ENCODE data around the gene GRID1.

The GRID1 gene

DNA sequence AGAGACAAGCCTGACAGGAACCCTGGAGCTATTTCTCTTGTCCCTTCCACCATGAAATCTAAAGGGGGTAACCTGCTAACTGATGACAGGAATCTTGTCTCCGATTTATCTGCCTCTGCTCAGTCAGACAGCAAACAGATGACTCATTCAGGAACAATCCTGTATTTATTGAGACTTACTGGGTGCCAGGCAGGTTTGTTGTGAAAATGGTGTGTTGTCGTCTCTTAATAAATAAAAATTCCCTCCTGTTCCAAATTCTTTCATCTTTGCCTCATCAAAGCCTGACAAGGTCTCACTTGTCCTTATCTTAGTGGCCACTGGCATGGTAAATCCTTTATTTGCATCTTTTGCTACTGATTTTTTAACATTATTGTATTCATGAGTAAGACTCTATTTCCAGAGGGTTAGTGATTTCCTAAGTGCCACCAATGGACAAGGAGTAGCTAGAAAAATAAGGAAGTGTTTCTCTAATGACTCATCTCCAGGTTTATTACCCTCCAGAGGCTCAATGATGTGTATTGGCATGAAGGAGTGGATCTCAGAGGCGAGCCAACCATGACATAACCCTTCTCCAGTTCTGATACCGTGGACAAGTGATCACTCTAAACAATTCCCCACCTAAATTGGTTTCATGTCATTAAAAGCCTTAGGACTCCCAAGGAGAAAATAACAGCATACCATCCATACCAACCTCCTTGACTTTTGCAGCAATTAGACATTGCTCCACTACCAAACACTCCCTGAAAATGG is 724.0 kb downstream of the GRID1 start (continued):
- TF ChIP-seq ZNF629 (tag by site-specific recombination; IDR thresholded peaks at IDR 0.05), result peak; percentile 95
- peak; percentile 92 for TF ChIP-seq KLF10 (tag by site-specific recombination; IDR thresholded peaks at IDR 0.05)
- TF ChIP-seq ZNF768 (tag by site-specific recombination; IDR thresholded peaks at IDR 0.05), result no peak
- no peak for TF ChIP-seq ZNF473 (tag by site-specific recombination; IDR thresholded peaks at IDR 0.05)
- peak; percentile 67; the same call in 1 of the 2 replicates for TF ChIP-seq MZF1 (tag by site-specific recombination; IDR thresholded peaks at IDR 0.05; ENCODE audit: borderline replicate concordance)
- no peak for TF ChIP-seq ZNF248 (tag by site-specific recombination; IDR thresholded peaks at IDR 0.05)
- TF ChIP-seq KLF16 (tag by site-specific recombination; IDR thresholded peaks at IDR 0.05), result 0 out of 2 replicates have a peak, but pooled peaks have one; percentile 37
- no peak for TF ChIP-seq ZNF350 (tag by site-specific recombination; IDR thresholded peaks at IDR 0.05)
- TF ChIP-seq, protein P1, sequence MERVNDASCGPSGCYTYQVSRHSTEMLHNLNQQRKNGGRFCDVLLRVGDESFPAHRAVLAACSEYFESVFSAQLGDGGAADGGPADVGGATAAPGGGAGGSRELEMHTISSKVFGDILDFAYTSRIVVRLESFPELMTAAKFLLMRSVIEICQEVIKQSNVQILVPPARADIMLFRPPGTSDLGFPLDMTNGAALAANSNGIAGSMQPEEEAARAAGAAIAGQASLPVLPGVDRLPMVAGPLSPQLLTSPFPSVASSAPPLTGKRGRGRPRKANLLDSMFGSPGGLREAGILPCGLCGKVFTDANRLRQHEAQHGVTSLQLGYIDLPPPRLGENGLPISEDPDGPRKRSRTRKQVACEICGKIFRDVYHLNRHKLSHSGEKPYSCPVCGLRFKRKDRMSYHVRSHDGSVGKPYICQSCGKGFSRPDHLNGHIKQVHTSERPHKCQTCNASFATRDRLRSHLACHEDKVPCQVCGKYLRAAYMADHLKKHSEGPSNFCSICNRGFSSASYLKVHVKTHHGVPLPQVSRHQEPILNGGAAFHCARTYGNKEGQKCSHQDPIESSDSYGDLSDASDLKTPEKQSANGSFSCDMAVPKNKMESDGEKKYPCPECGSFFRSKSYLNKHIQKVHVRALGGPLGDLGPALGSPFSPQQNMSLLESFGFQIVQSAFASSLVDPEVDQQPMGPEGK (tag by site-specific recombination; IDR thresholded peaks at IDR 0.05), result peak; percentile 61
- TF ChIP-seq ZNF391 (tag by site-specific recombination; IDR thresholded peaks at IDR 0.05; ENCODE audit: borderline replicate concordance, low read depth), result peak; percentile 84; the same call in 1 of the 2 replicates
- TF ChIP-seq ZFP37 (tag by site-specific recombination; IDR thresholded peaks at IDR 0.05), result peak; percentile 50; the same call in 1 of the 2 replicates
- peak; percentile 60 for TF ChIP-seq ZNF10 (tag by site-specific recombination; IDR thresholded peaks at IDR 0.05)
- TF ChIP-seq, protein P2, sequence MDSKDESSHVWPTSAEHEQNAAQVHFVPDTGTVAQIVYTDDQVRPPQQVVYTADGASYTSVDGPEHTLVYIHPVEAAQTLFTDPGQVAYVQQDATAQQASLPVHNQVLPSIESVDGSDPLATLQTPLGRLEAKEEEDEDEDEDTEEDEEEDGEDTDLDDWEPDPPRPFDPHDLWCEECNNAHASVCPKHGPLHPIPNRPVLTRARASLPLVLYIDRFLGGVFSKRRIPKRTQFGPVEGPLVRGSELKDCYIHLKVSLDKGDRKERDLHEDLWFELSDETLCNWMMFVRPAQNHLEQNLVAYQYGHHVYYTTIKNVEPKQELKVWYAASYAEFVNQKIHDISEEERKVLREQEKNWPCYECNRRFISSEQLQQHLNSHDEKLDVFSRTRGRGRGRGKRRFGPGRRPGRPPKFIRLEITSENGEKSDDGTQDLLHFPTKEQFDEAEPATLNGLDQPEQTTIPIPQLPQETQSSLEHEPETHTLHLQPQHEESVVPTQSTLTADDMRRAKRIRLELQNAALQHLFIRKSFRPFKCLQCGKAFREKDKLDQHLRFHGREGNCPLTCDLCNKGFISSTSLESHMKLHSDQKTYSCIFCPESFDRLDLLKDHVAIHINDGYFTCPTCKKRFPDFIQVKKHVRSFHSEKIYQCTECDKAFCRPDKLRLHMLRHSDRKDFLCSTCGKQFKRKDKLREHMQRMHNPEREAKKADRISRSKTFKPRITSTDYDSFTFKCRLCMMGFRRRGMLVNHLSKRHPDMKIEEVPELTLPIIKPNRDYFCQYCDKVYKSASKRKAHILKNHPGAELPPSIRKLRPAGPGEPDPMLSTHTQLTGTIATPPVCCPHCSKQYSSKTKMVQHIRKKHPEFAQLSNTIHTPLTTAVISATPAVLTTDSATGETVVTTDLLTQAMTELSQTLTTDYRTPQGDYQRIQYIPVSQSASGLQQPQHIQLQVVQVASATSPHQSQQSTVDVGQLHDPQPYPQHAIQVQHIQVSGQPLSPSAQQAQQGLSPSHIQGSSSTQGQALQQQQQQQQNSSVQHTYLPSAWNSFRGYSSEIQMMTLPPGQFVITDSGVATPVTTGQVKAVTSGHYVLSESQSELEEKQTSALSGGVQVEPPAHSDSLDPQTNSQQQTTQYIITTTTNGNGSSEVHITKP (tag by site-specific recombination; IDR thresholded peaks at IDR 0.05), result peak; percentile 84
- TF ChIP-seq ZNF335 (tag by site-specific recombination; conservative IDR thresholded peaks at IDR 0.05), result peak; percentile 66
- TF ChIP-seq ZNF146 (tag by site-specific recombination; IDR thresholded peaks at IDR 0.05), result peak; percentile 47; the same call in 1 of the 2 replicates
- TF ChIP-seq KLF1 (tag by site-specific recombination; IDR thresholded peaks at IDR 0.05), result peak; percentile 62; the same call in 1 of the 2 replicates
- TF ChIP-seq, protein P3, sequence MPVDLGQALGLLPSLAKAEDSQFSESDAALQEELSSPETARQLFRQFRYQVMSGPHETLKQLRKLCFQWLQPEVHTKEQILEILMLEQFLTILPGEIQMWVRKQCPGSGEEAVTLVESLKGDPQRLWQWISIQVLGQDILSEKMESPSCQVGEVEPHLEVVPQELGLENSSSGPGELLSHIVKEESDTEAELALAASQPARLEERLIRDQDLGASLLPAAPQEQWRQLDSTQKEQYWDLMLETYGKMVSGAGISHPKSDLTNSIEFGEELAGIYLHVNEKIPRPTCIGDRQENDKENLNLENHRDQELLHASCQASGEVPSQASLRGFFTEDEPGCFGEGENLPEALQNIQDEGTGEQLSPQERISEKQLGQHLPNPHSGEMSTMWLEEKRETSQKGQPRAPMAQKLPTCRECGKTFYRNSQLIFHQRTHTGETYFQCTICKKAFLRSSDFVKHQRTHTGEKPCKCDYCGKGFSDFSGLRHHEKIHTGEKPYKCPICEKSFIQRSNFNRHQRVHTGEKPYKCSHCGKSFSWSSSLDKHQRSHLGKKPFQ (tag by site-specific recombination; IDR thresholded peaks at IDR 0.05), result no peak
- TF ChIP-seq, protein P4, sequence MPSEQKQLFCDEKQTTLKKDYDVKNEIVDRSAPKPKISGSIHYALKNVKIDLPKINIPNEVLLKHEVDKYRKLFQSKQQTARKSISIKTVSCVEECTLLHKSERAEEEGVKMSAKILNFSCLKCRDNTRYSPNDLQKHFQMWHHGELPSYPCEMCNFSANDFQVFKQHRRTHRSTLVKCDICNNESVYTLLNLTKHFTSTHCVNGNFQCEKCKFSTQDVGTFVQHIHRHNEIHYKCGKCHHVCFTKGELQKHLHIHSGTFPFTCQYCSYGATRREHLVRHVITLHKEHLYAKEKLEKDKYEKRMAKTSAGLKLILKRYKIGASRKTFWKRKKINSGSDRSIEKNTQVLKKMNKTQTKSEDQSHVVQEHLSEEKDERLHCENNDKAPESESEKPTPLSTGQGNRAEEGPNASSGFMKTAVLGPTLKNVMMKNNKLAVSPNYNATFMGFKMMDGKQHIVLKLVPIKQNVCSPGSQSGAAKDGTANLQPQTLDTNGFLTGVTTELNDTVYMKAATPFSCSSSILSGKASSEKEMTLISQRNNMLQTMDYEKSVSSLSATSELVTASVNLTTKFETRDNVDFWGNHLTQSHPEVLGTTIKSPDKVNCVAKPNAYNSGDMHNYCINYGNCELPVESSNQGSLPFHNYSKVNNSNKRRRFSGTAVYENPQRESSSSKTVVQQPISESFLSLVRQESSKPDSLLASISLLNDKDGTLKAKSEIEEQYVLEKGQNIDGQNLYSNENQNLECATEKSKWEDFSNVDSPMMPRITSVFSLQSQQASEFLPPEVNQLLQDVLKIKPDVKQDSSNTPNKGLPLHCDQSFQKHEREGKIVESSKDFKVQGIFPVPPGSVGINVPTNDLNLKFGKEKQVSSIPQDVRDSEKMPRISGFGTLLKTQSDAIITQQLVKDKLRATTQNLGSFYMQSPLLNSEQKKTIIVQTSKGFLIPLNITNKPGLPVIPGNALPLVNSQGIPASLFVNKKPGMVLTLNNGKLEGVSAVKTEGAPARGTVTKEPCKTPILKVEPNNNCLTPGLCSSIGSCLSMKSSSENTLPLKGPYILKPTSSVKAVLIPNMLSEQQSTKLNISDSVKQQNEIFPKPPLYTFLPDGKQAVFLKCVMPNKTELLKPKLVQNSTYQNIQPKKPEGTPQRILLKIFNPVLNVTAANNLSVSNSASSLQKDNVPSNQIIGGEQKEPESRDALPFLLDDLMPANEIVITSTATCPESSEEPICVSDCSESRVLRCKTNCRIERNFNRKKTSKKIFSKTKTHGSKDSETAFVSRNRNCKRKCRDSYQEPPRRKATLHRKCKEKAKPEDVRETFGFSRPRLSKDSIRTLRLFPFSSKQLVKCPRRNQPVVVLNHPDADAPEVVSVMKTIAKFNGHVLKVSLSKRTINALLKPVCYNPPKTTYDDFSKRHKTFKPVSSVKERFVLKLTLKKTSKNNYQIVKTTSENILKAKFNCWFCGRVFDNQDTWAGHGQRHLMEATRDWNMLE (tag by site-specific recombination; conservative IDR thresholded peaks at IDR 0.05; ENCODE audit: low read depth), result peak; percentile 49; the same call in 1 of the 2 replicates
- peak; percentile 97 for TF ChIP-seq ZNF843 (tag by site-specific recombination; IDR thresholded peaks at IDR 0.05)
- peak; percentile 98 for TF ChIP-seq ZEB2 (tag by site-specific recombination; IDR thresholded peaks at IDR 0.05)
- no peak for TF ChIP-seq ZNF585B (tag by site-specific recombination; IDR thresholded peaks at IDR 0.05)
- peak; percentile 97 for TF ChIP-seq GLIS1 (tag by site-specific recombination; IDR thresholded peaks at IDR 0.05)
- TF ChIP-seq TRIM28 (IDR thresholded peaks at IDR 0.05; ENCODE audit: borderline replicate concordance, low read length), result peak; percentile 78
- peak; percentile 68; the same call in 1 of the 2 replicates for TF ChIP-seq GFI1B (tag by site-specific recombination; IDR thresholded peaks at IDR 0.05)
- TF ChIP-seq ZNF549 (tag by site-specific recombination; IDR thresholded peaks at IDR 0.05), result no peak
- TF ChIP-seq, protein P5, sequence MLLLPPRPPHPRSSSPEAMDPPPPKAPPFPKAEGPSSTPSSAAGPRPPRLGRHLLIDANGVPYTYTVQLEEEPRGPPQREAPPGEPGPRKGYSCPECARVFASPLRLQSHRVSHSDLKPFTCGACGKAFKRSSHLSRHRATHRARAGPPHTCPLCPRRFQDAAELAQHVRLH (tag by site-specific recombination; IDR thresholded peaks at IDR 0.05), result peak; percentile 83
- peak; percentile 45; the same call in 1 of the 2 replicates for TF ChIP-seq SP2 (tag by site-specific recombination; IDR thresholded peaks at IDR 0.05)
- TF ChIP-seq ZBTB1 (tag by site-specific recombination; IDR thresholded peaks at IDR 0.05), result peak; percentile 78; the same call in 1 of the 2 replicates
